HL-60 (cell line): ENCODE data around the gene CDC42BPG.

Experiments
- GABPA ChIP-seq: IDR thresholded peaks from 2 replicates; pipeline ENCODE4 v1.6.1; 2012; ENCODE audit warnings: low read depth
- POLR2AphosphoS5 ChIP-seq: IDR thresholded peaks from 2 replicates; pipeline ENCODE4 v1.6.1; 2012; ENCODE audit warnings: low read depth
- SPI1 ChIP-seq: IDR thresholded peaks from 2 replicates; pipeline ENCODE4 v1.6.1; 2012; ENCODE audit warnings: low read depth, mild to moderate bottlenecking, borderline replicate concordance
- TF ChIP-seq, protein P1 (sequence below): IDR thresholded peaks from one replicate; pipeline ENCODE4 v1.5.1; 2011; ENCODE audit warnings: low read length, control low read depth, inconsistent platforms; ENCODE audit not compliant: insufficient read depth
- TF ChIP-seq, protein P2 (sequence below): IDR thresholded peaks from 2 replicates; pipeline ENCODE4 v1.6.1; 2012; ENCODE audit warnings: low read depth; ENCODE audit not compliant: insufficient replicate concordance

DNA sequence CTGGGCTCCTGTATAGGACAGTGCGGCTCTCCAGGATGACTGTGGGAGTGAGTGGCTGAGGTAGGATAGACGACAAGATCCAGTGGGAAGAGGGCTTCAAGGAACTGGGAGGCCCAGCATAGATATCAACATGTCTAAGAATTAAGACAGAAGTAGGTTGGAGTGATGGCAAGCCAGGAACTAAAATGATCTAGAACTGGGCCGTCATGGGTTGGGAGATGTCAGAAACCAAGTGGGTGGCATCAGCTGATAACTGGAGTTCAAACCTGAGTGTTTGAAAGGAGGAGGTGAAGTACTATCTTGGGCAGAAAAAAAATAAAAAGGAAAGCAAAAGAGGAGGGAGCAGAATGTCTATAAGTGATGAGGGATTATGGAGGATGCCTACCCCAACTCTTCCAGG, 27.0 kb downstream of the CDC42BPG start:
- TF ChIP-seq, protein P1, sequence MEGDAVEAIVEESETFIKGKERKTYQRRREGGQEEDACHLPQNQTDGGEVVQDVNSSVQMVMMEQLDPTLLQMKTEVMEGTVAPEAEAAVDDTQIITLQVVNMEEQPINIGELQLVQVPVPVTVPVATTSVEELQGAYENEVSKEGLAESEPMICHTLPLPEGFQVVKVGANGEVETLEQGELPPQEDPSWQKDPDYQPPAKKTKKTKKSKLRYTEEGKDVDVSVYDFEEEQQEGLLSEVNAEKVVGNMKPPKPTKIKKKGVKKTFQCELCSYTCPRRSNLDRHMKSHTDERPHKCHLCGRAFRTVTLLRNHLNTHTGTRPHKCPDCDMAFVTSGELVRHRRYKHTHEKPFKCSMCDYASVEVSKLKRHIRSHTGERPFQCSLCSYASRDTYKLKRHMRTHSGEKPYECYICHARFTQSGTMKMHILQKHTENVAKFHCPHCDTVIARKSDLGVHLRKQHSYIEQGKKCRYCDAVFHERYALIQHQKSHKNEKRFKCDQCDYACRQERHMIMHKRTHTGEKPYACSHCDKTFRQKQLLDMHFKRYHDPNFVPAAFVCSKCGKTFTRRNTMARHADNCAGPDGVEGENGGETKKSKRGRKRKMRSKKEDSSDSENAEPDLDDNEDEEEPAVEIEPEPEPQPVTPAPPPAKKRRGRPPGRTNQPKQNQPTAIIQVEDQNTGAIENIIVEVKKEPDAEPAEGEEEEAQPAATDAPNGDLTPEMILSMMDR: no peak
- TF ChIP-seq POLR2AphosphoS5: no peak
- no peak for TF ChIP-seq SPI1
- TF ChIP-seq GABPA: no peak
- TF ChIP-seq, protein P2, sequence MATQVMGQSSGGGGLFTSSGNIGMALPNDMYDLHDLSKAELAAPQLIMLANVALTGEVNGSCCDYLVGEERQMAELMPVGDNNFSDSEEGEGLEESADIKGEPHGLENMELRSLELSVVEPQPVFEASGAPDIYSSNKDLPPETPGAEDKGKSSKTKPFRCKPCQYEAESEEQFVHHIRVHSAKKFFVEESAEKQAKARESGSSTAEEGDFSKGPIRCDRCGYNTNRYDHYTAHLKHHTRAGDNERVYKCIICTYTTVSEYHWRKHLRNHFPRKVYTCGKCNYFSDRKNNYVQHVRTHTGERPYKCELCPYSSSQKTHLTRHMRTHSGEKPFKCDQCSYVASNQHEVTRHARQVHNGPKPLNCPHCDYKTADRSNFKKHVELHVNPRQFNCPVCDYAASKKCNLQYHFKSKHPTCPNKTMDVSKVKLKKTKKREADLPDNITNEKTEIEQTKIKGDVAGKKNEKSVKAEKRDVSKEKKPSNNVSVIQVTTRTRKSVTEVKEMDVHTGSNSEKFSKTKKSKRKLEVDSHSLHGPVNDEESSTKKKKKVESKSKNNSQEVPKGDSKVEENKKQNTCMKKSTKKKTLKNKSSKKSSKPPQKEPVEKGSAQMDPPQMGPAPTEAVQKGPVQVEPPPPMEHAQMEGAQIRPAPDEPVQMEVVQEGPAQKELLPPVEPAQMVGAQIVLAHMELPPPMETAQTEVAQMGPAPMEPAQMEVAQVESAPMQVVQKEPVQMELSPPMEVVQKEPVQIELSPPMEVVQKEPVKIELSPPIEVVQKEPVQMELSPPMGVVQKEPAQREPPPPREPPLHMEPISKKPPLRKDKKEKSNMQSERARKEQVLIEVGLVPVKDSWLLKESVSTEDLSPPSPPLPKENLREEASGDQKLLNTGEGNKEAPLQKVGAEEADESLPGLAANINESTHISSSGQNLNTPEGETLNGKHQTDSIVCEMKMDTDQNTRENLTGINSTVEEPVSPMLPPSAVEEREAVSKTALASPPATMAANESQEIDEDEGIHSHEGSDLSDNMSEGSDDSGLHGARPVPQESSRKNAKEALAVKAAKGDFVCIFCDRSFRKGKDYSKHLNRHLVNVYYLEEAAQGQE: no peak
